Stimulated activated CD8-positive, alpha-beta memory T cell treated with anti-CD3 and anti-CD28 coated beads, Interleukin-4, amount 100 ng/mL, for 4 hours (primary cell): ENCODE measurements around the gene TEK.
"Not testable (repeated sequence)": the region's sequence is repeated elsewhere in the genome, so short reads cannot be mapped to it uniquely, and the experiment has no call there.

ENCODE experiments used
- DNase-seq, 2 donors: peaks; one replicate each; pipeline ENCODE4 v3.0.0-alpha.2; 2020; ENCODE audit warnings: low read depth in 2 of 2, low spot score in 1 of 2

Gene TEK

GRCh38 chr9:27212191-27212590, 103.2 kb downstream of the TEK start:
- no peak for DNase-seq

GRCh38 chr9:27212621-27213020, 103.6 kb downstream of the TEK start:
- no peak for DNase-seq

GRCh38 chr9:27227192-27227591, 118.2 kb downstream of the TEK start:
- DNase-seq = no peak

GRCh38 chr9:27239648-27240047, 130.6 kb downstream of the TEK start:
- not testable (repeated sequence) for DNase-seq

GRCh38 chr9:27247756-27248155, 138.7 kb downstream of the TEK start:
- no peak for DNase-seq

- DNase-seq = no peak
These were observed 139.7 kb downstream of the TEK start for GRCh38 chr9:27248702-27249101.

GRCh38 chr9:27258662-27259061, 149.6 kb downstream of the TEK start:
- DNase-seq = no peak

GRCh38 chr9:27260789-27261516, 151.9 kb downstream of the TEK start:
- no peak for DNase-seq

GRCh38 chr9:27261517-27262211, 152.6 kb downstream of the TEK start:
- DNase-seq = no peak

GRCh38 chr9:27272103-27272502, 163.1 kb downstream of the TEK start:
- DNase-seq = no peak

GRCh38 chr9:27273186-27273585, 164.2 kb downstream of the TEK start:
- no peak for DNase-seq

- DNase-seq = no peak
These were observed 167.4 kb downstream of the TEK start for GRCh38 chr9:27276193-27277030.

GRCh38 chr9:27278374-27278773, 169.3 kb downstream of the TEK start:
- no peak for DNase-seq

- DNase-seq = no peak
These were observed 170.6 kb downstream of the TEK start for GRCh38 chr9:27279611-27280010.
